K562 (cell line): ENCODE results near the gene CD68. TPM values are rescaled to one million over a fixed set of nuclear protein-coding genes. Genes with fewer than 3 reads are reported as not detected.

Source experiments
- ATAC-seq: fragments of 200-7000 bp; cut with Tn5 transposase; 3 replicates; pipeline ENCODE4 v1.9.1; 2020; ENCODE audit warnings: moderate library complexity
- BruUV-seq: library from RNA; stranded (reverse); fragments of 400-500 nt; replicated peaks from 2 replicates; lab custom pipeline; 2021; lab: Mats Ljungman, UMichigan
- CTCF ChIA-PET: fragments of 300-600 bp; formaldehyde crosslinking; extraction: SDS; loops from one replicate; lab custom pipeline; 2021; ENCODE audit warnings: low intra/inter-chr PET ratio; lab: Yijun Ruan, JAX
- POLR2A ChIA-PET: fragments of 300-600, 350-650 bp; sonication (Branson Sonifier 250); formaldehyde crosslinking; extraction: SDS; loops from one replicate; lab custom pipeline; 2021; ENCODE audit warnings: antibody characterized with exemption, inconsistent platforms; lab: Yijun Ruan, JAX
- DNase-seq, 4 experiments: peaks; one replicate each; pipeline versions ENCODE4 v3.0.0 to v3.0.0-alpha.2; 2011 to 2018; ENCODE audit warnings: low spot score in 3 of 4, mixed read lengths in 3 of 4; ENCODE audit errors: extremely low read depth in 1 of 4
- FAIRE-seq: peaks from 2 replicates; lab custom pipeline; 2011; peaks lifted over from hg19 to GRCh38; lab: Jason Lieb, UNC
- H2AFZ ChIP-seq: 2 replicates; pipeline ENCODE4 v1.6.0; 2011; ENCODE audit warnings: low read depth, low read length, control low read depth, inconsistent platforms
- H3K27ac ChIP-seq: fragments of 200-600 bp; 3 replicates; pipeline ENCODE4 v1.8.0; 2011; ENCODE audit warnings: low read depth, mild to moderate bottlenecking, control low read depth, inconsistent platforms, low read length, moderate library complexity, mixed read lengths; ENCODE audit errors: extremely low read depth
- H3K27me3 ChIP-seq, 2 experiments: fragments of 300-600 bp in 1 of 2; 2 replicates in 1 of 2; 3 replicates in 1 of 2; pipeline versions ENCODE4 v1.6.0 to v1.8.0; 2011; ENCODE audit warnings: inconsistent platforms in 2 of 2, low read length in 2 of 2, mild to moderate bottlenecking in 1 of 2, mixed read lengths in 1 of 2, moderate library complexity in 1 of 2; ENCODE audit not compliant: control insufficient read depth in 2 of 2, insufficient read depth in 2 of 2
- H3K36me3 ChIP-seq: fragments of 300-600 bp; 3 replicates; pipeline ENCODE4 v1.8.0; 2011; ENCODE audit warnings: mild to moderate bottlenecking, low read length, inconsistent platforms; ENCODE audit not compliant: control insufficient read depth, insufficient read depth
- H3K4me1 ChIP-seq, 2 experiments: fragments of 200-600 bp in 1 of 2; replicated peaks in 1 of 2; 2 replicates in 1 of 2; 3 replicates in 1 of 2; pipeline versions ENCODE4 v1.5.1 to v1.8.0; 2011; ENCODE audit warnings: inconsistent platforms in 2 of 2, low read length in 2 of 2, mild to moderate bottlenecking in 1 of 2, mixed read lengths in 1 of 2, moderate library complexity in 1 of 2; ENCODE audit not compliant: control insufficient read depth in 2 of 2, insufficient read depth in 2 of 2
- H3K4me2 ChIP-seq: 2 replicates; pipeline ENCODE4 v1.6.1; 2011; ENCODE audit warnings: low read length, control low read depth, inconsistent platforms, mixed read lengths; ENCODE audit not compliant: insufficient read depth
- H3K4me3 ChIP-seq: fragments of 200-600 bp; sonication (generic), shearing (Covaris generic); 2 replicates; pipeline ENCODE4 v1.5.1; 2016; ENCODE audit warnings: control low read depth, inconsistent platforms
- H3K79me2 ChIP-seq: fragments of 200-600 bp; 3 replicates; pipeline ENCODE4 v1.8.0; 2011; ENCODE audit warnings: low read length, inconsistent platforms; ENCODE audit not compliant: control insufficient read depth, insufficient read depth
- H3K9ac ChIP-seq, 2 experiments: 2 replicates each; pipeline versions ENCODE4 v1.6.0 to v1.6.1; 2011; ENCODE audit warnings: low read depth in 2 of 2, low read length in 2 of 2, control low read depth in 1 of 2, inconsistent platforms in 1 of 2, mild to moderate bottlenecking in 1 of 2, mixed read lengths in 1 of 2; ENCODE audit not compliant: insufficient read depth in 1 of 2
- H3K9me1 ChIP-seq: one replicate; pipeline ENCODE4 v1.6.0; 2011; ENCODE audit warnings: inconsistent platforms, mild to moderate bottlenecking, low read length, moderate library complexity; ENCODE audit not compliant: control insufficient read depth, insufficient read depth
- H3K9me3 ChIP-seq: replicated peaks from 2 replicates; pipeline ENCODE4 v1.5.1; 2011; ENCODE audit warnings: low read depth, low read length, inconsistent platforms; ENCODE audit not compliant: control insufficient read depth, insufficient read depth
- H4K20me1 ChIP-seq: replicated peaks from 2 replicates; pipeline ENCODE4 v1.6.1; 2011; ENCODE audit warnings: low read length, inconsistent platforms, mixed read lengths; ENCODE audit not compliant: control insufficient read depth, insufficient read depth
- WGBS: fragments of 100-300 bp; shearing (Covaris generic); methylation state at CpG from one replicate; pipeline ENCODE4 v1.1.6; 2016; ENCODE audit warnings: low coverage, mixed read lengths; ENCODE audit not compliant: insufficient coverage; ENCODE audit errors: missing lambda C conversion rate; 5-methylcytosine and 5-hydroxymethylcytosine counted together
- in situ Hi-C: fragments of 300-500 bp; cut with MboI; formaldehyde crosslinking; loops from 4 replicates; pipeline ENCODE4 v1.15.0; 2018; ENCODE audit warnings: inconsistent platforms, mixed read lengths
- intact Hi-C: fragments of 100-400 bp; cut with micrococcal nuclease; formaldehyde crosslinking; loops from 2 replicates; pipeline ENCODE4 v1.14.2; 2022
- polyA plus RNA-seq, 8 experiments: library from polyadenylated mRNA; depleted of rRNA in 4 of 8; stranded (reverse) in 5 of 8; unstranded in 3 of 8; fragments of >200 nt; fragmentation: Nextera tagmentation in 2 of 8; fragmentation: Illumina TruSeq in 1 of 8; extraction: Ambion mirVana in 2 of 8; extraction: Trizol in 1 of 8; gene quantifications; 2 replicates each; pipeline versions ENCODE4 v1.2.1 to v1.2.3, GENCODE V29; 2011 to 2014; ENCODE audit warnings: inconsistent platforms in 1 of 8, missing spikeins in 1 of 8
- total RNA-seq, 7 experiments: library from RNA; depleted of rRNA in 6 of 7; stranded (reverse); fragments of >200 nt in 6 of 7; fragmentation: Illumina TruSeq in 2 of 7; extraction: Trizol in 2 of 7; gene quantifications; 2 replicates each; pipeline versions ENCODE4 v1.2.1 to v1.2.3, GENCODE V29; 2011 to 2021; ENCODE audit warnings: low replicate concordance in 1 of 7
- TF ChIP-seq, protein P1 (sequence below): fragments of 450-650 bp; IDR thresholded peaks from 2 replicates; pipeline ENCODE4 v1.6.1; 2018; ENCODE audit not compliant: partially characterized antibody
- TF ChIP-seq, protein P2 (sequence below): sonication (generic); formaldehyde crosslinking; IDR thresholded peaks from 2 replicates; pipeline ENCODE4 v1.8.1; 2023; ENCODE audit warnings: mild to moderate bottlenecking, missing genetic modification reagents

CD68 gene
- total and polyA plus RNA-seq, 9 of the 15 experiments (the other 6 are each of a cell fraction or from before 2014, with no cell fraction given), result 28.2 to 89.8 (median 37.7) TPM

DNA sequence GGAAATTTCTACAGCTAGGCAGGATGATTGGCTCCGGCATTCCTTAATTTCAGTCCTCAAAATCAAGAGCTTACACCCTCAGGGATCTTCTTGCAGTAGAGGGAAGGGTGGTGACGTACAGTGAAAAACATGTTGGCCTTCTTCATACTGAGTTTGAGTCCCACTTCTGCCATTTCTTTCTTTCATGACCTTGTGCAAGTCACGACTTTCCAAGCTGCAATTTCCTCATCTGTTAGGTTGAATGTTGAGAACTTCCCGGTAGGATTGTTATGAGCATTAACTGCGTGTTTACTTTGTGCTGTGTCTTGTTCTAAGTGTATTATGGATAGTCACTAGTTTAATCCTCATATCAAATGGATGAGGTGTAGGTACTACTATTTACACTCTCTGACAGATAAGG lies 9.9 kb upstream of the CD68 start:
- Histone ChIP-seq H3K4me1 (peaks cover 4 to 7% of the 10 kb centered on the region in 2 experiments; a peak in 4 of 5 replicates), H3K9me3 (no peaks in the 10 kb centered on the region), H3K36me3 (peaks cover 79% of the 10 kb centered on the region), H3K4me3 (no peak overlapping the region), H3K9ac (no peak overlapping the region), H2AFZ (no peak overlapping the region), H3K79me2 (peaks cover 26% of the 10 kb centered on the region), H4K20me1 (peaks cover 9% of the 10 kb centered on the region), H3K27ac (no peak overlapping the region), H3K27me3 (no peaks in the 10 kb centered on the region), H3K9me1 (peaks cover 1% of the 10 kb centered on the region), H3K4me2 (no peak overlapping the region)
- TF ChIP-seq, protein P1, sequence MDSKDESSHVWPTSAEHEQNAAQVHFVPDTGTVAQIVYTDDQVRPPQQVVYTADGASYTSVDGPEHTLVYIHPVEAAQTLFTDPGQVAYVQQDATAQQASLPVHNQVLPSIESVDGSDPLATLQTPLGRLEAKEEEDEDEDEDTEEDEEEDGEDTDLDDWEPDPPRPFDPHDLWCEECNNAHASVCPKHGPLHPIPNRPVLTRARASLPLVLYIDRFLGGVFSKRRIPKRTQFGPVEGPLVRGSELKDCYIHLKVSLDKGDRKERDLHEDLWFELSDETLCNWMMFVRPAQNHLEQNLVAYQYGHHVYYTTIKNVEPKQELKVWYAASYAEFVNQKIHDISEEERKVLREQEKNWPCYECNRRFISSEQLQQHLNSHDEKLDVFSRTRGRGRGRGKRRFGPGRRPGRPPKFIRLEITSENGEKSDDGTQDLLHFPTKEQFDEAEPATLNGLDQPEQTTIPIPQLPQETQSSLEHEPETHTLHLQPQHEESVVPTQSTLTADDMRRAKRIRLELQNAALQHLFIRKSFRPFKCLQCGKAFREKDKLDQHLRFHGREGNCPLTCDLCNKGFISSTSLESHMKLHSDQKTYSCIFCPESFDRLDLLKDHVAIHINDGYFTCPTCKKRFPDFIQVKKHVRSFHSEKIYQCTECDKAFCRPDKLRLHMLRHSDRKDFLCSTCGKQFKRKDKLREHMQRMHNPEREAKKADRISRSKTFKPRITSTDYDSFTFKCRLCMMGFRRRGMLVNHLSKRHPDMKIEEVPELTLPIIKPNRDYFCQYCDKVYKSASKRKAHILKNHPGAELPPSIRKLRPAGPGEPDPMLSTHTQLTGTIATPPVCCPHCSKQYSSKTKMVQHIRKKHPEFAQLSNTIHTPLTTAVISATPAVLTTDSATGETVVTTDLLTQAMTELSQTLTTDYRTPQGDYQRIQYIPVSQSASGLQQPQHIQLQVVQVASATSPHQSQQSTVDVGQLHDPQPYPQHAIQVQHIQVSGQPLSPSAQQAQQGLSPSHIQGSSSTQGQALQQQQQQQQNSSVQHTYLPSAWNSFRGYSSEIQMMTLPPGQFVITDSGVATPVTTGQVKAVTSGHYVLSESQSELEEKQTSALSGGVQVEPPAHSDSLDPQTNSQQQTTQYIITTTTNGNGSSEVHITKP, result no peak
- TF ChIP-seq, protein P2, sequence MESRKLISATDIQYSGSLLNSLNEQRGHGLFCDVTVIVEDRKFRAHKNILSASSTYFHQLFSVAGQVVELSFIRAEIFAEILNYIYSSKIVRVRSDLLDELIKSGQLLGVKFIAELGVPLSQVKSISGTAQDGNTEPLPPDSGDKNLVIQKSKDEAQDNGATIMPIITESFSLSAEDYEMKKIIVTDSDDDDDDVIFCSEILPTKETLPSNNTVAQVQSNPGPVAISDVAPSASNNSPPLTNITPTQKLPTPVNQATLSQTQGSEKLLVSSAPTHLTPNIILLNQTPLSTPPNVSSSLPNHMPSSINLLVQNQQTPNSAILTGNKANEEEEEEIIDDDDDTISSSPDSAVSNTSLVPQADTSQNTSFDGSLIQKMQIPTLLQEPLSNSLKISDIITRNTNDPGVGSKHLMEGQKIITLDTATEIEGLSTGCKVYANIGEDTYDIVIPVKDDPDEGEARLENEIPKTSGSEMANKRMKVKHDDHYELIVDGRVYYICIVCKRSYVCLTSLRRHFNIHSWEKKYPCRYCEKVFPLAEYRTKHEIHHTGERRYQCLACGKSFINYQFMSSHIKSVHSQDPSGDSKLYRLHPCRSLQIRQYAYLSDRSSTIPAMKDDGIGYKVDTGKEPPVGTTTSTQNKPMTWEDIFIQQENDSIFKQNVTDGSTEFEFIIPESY (CRISPR knock-in tag), result no peak
- CTCF ChIA-PET, result no interaction called here
- FAIRE-seq (no peak), DNase-seq (no peak), ATAC-seq (no peak)
- intact Hi-C loops (no loop called here), in situ Hi-C loops (loop anchor here (25.0 kb wide), 1 partner anchor 532 kb away; the partner anchor contains the start of genes SLC16A11 and SLC16A13)
- POLR2A ChIA-PET, result interaction anchor here (1.0 to 6.7 kb wide), 3 partner anchors 9 to 14 kb away, joined by 4 to 46 read pairs (median 4); partner anchors contain the start of gene MPDU1
- BruUV-seq, result no TSS peak
- 74% methylated on average over 4 of the region's 5 CpGs for WGBS
